K562 (cell line): Measurements from ENCODE around the gene SPCS3. TPM values are rescaled to one million over a fixed set of nuclear protein-coding genes. Genes with fewer than 3 reads are reported as not detected.

Experiments used
- ATAC-seq: fragments of 200-7000 bp; cut with Tn5 transposase; 3 replicates; pipeline ENCODE4 v1.9.1; 2020; ENCODE audit warnings: moderate library complexity
- BruUV-seq: library from RNA; stranded (reverse); fragments of 400-500 nt; replicated peaks from 2 replicates; lab custom pipeline; 2021; lab: Mats Ljungman, UMichigan
- CTCF ChIA-PET: fragments of 300-600 bp; formaldehyde crosslinking; extraction: SDS; loops from one replicate; lab custom pipeline; 2021; ENCODE audit warnings: low intra/inter-chr PET ratio; lab: Yijun Ruan, JAX
- POLR2A ChIA-PET: fragments of 300-600, 350-650 bp; sonication (Branson Sonifier 250); formaldehyde crosslinking; extraction: SDS; loops from one replicate; lab custom pipeline; 2021; ENCODE audit warnings: antibody characterized with exemption, inconsistent platforms; lab: Yijun Ruan, JAX
- DNase-seq, 4 experiments: peaks; one replicate each; pipeline versions ENCODE4 v3.0.0 to v3.0.0-alpha.2; 2011 to 2018; ENCODE audit warnings: low spot score in 3 of 4, mixed read lengths in 3 of 4; ENCODE audit errors: extremely low read depth in 1 of 4
- FAIRE-seq: peaks from 2 replicates; lab custom pipeline; 2011; peaks lifted over from hg19 to GRCh38; lab: Jason Lieb, UNC
- H2AFZ ChIP-seq: 2 replicates; pipeline ENCODE4 v1.6.0; 2011; ENCODE audit warnings: low read depth, low read length, control low read depth, inconsistent platforms
- H3K27ac ChIP-seq: fragments of 200-600 bp; 3 replicates; pipeline ENCODE4 v1.8.0; 2011; ENCODE audit warnings: low read depth, mild to moderate bottlenecking, control low read depth, inconsistent platforms, low read length, moderate library complexity, mixed read lengths; ENCODE audit errors: extremely low read depth
- H3K27me3 ChIP-seq, 2 experiments: fragments of 300-600 bp in 1 of 2; 2 replicates in 1 of 2; 3 replicates in 1 of 2; pipeline versions ENCODE4 v1.6.0 to v1.8.0; 2011; ENCODE audit warnings: inconsistent platforms in 2 of 2, low read length in 2 of 2, mild to moderate bottlenecking in 1 of 2, mixed read lengths in 1 of 2, moderate library complexity in 1 of 2; ENCODE audit not compliant: control insufficient read depth in 2 of 2, insufficient read depth in 2 of 2
- H3K36me3 ChIP-seq: fragments of 300-600 bp; 3 replicates; pipeline ENCODE4 v1.8.0; 2011; ENCODE audit warnings: mild to moderate bottlenecking, low read length, inconsistent platforms; ENCODE audit not compliant: control insufficient read depth, insufficient read depth
- H3K4me1 ChIP-seq, 2 experiments: fragments of 200-600 bp in 1 of 2; replicated peaks in 1 of 2; 2 replicates in 1 of 2; 3 replicates in 1 of 2; pipeline versions ENCODE4 v1.5.1 to v1.8.0; 2011; ENCODE audit warnings: inconsistent platforms in 2 of 2, low read length in 2 of 2, mild to moderate bottlenecking in 1 of 2, mixed read lengths in 1 of 2, moderate library complexity in 1 of 2; ENCODE audit not compliant: control insufficient read depth in 2 of 2, insufficient read depth in 2 of 2
- H3K4me2 ChIP-seq: 2 replicates; pipeline ENCODE4 v1.6.1; 2011; ENCODE audit warnings: low read length, control low read depth, inconsistent platforms, mixed read lengths; ENCODE audit not compliant: insufficient read depth
- H3K4me3 ChIP-seq: fragments of 200-600 bp; sonication (generic), shearing (Covaris generic); 2 replicates; pipeline ENCODE4 v1.5.1; 2016; ENCODE audit warnings: control low read depth, inconsistent platforms
- H3K79me2 ChIP-seq: fragments of 200-600 bp; 3 replicates; pipeline ENCODE4 v1.8.0; 2011; ENCODE audit warnings: low read length, inconsistent platforms; ENCODE audit not compliant: control insufficient read depth, insufficient read depth
- H3K9ac ChIP-seq, 2 experiments: 2 replicates each; pipeline versions ENCODE4 v1.6.0 to v1.6.1; 2011; ENCODE audit warnings: low read depth in 2 of 2, low read length in 2 of 2, control low read depth in 1 of 2, inconsistent platforms in 1 of 2, mild to moderate bottlenecking in 1 of 2, mixed read lengths in 1 of 2; ENCODE audit not compliant: insufficient read depth in 1 of 2
- H3K9me1 ChIP-seq: one replicate; pipeline ENCODE4 v1.6.0; 2011; ENCODE audit warnings: inconsistent platforms, mild to moderate bottlenecking, low read length, moderate library complexity; ENCODE audit not compliant: control insufficient read depth, insufficient read depth
- H3K9me3 ChIP-seq: replicated peaks from 2 replicates; pipeline ENCODE4 v1.5.1; 2011; ENCODE audit warnings: low read depth, low read length, inconsistent platforms; ENCODE audit not compliant: control insufficient read depth, insufficient read depth
- H4K20me1 ChIP-seq: replicated peaks from 2 replicates; pipeline ENCODE4 v1.6.1; 2011; ENCODE audit warnings: low read length, inconsistent platforms, mixed read lengths; ENCODE audit not compliant: control insufficient read depth, insufficient read depth
- ATF1 ChIP-seq, 2 experiments: fragments of 450-650 bp in 1 of 2; IDR thresholded peaks; 2 replicates each; pipeline ENCODE4 v1.6.1; 2016; ENCODE audit warnings: missing compliant biosample characterization in 1 of 2, missing genetic modification characterization in 1 of 2
- CCNT2 ChIP-seq: IDR thresholded peaks from 2 replicates; pipeline ENCODE4 v1.6.1; 2011; ENCODE audit warnings: borderline replicate concordance, low read depth, mild to moderate bottlenecking, moderate library complexity, mixed read lengths, low read length; ENCODE audit not compliant: insufficient read length; ENCODE audit errors: extremely low read depth
- CREM ChIP-seq: IDR thresholded peaks from 2 replicates; pipeline ENCODE4 v1.6.1; 2014; ENCODE audit warnings: antibody characterized with exemption, low read depth
- FOXM1 ChIP-seq, 2 experiments: fragments of 450-650 bp in 1 of 2; sonication (generic) in 1 of 2; formaldehyde crosslinking in 1 of 2; IDR thresholded peaks; 2 replicates each; pipeline versions ENCODE4 v1.6.1 to v1.9.0; 2017 to 2022; ENCODE audit warnings: low read depth in 2 of 2, mild to moderate bottlenecking in 2 of 2, missing genetic modification reagents in 1 of 2, moderate library complexity in 1 of 2
- GABPB1 ChIP-seq: sonication (generic); formaldehyde crosslinking; IDR thresholded peaks from 2 replicates; pipeline ENCODE4 v1.8.0; 2022; ENCODE audit warnings: mild to moderate bottlenecking, missing genetic modification reagents
- GTF2F1 ChIP-seq: IDR thresholded peaks from 2 replicates; pipeline ENCODE4 v1.6.1; 2011; ENCODE audit warnings: low read depth, low read length, improper control_type of control experiment
- NR2C2 ChIP-seq, 2 experiments: fragments of 200-800 bp in 1 of 2; sonication (Bioruptor generic) in 1 of 2; sonication (generic) in 1 of 2; formaldehyde crosslinking in 1 of 2; IDR thresholded peaks; 2 replicates each; pipeline versions ENCODE4 v1.6.1 to v1.8.0; 2016 to 2022; ENCODE audit warnings: mild to moderate bottlenecking in 1 of 2, missing compliant biosample characterization in 1 of 2, missing genetic modification characterization in 1 of 2, missing genetic modification reagents in 1 of 2
- PURB ChIP-seq: sonication (generic); formaldehyde crosslinking; IDR thresholded peaks from 2 replicates; pipeline ENCODE4 v1.9.0; 2021; ENCODE audit warnings: low read depth, mild to moderate bottlenecking, missing genetic modification reagents
- RBM34 ChIP-seq: fragments of 200-400 bp; formaldehyde crosslinking; IDR thresholded peaks from 2 replicates; pipeline ENCODE4 v1.6.1; 2018; ENCODE audit warnings: low read length, borderline replicate concordance; ENCODE audit not compliant: insufficient read depth
- SMARCA5 ChIP-seq: fragments of 450-650 bp; IDR thresholded peaks from 2 replicates; pipeline ENCODE4 v1.6.1; 2016
- ZBTB1 ChIP-seq: sonication (generic); formaldehyde crosslinking; IDR thresholded peaks from 2 replicates; pipeline ENCODE4 v1.8.1; 2023; ENCODE audit warnings: missing genetic modification reagents, low read depth, mild to moderate bottlenecking, borderline replicate concordance
- ZFX ChIP-seq: sonication (generic); formaldehyde crosslinking; IDR thresholded peaks from 2 replicates; pipeline ENCODE4 v1.8.0; 2022; ENCODE audit warnings: mild to moderate bottlenecking, missing genetic modification reagents, moderate library complexity
- ZNF121 ChIP-seq: sonication (generic); formaldehyde crosslinking; conservative IDR thresholded peaks from 2 replicates; pipeline ENCODE4 v1.8.0; 2022; ENCODE audit warnings: missing genetic modification reagents
- ZNF311 ChIP-seq: fragments of 250-450 bp; sonication (Bioruptor Pico); IDR thresholded peaks from 2 replicates; pipeline ENCODE4 v1.4.0; 2020; ENCODE audit warnings: mild to moderate bottlenecking, moderate library complexity
- ZNF717 ChIP-seq: fragments of 250-450 bp; sonication (Bioruptor Pico); IDR thresholded peaks from 2 replicates; pipeline ENCODE4 v1.5.0; 2021
- WGBS: fragments of 100-300 bp; shearing (Covaris generic); methylation state at CpG from one replicate; pipeline ENCODE4 v1.1.6; 2016; ENCODE audit warnings: low coverage, mixed read lengths; ENCODE audit not compliant: insufficient coverage; ENCODE audit errors: missing lambda C conversion rate; 5-methylcytosine and 5-hydroxymethylcytosine counted together
- in situ Hi-C: fragments of 300-500 bp; cut with MboI; formaldehyde crosslinking; loops from 4 replicates; pipeline ENCODE4 v1.15.0; 2018; ENCODE audit warnings: inconsistent platforms, mixed read lengths
- intact Hi-C: fragments of 100-400 bp; cut with micrococcal nuclease; formaldehyde crosslinking; loops from 2 replicates; pipeline ENCODE4 v1.14.2; 2022
- polyA plus RNA-seq, 8 experiments: library from polyadenylated mRNA; depleted of rRNA in 4 of 8; stranded (reverse) in 5 of 8; unstranded in 3 of 8; fragments of >200 nt; fragmentation: Nextera tagmentation in 2 of 8; fragmentation: Illumina TruSeq in 1 of 8; extraction: Ambion mirVana in 2 of 8; extraction: Trizol in 1 of 8; gene quantifications; 2 replicates each; pipeline versions ENCODE4 v1.2.1 to v1.2.3, GENCODE V29; 2011 to 2014; ENCODE audit warnings: inconsistent platforms in 1 of 8, missing spikeins in 1 of 8
- total RNA-seq, 7 experiments: library from RNA; depleted of rRNA in 6 of 7; stranded (reverse); fragments of >200 nt in 6 of 7; fragmentation: Illumina TruSeq in 2 of 7; extraction: Trizol in 2 of 7; gene quantifications; 2 replicates each; pipeline versions ENCODE4 v1.2.1 to v1.2.3, GENCODE V29; 2011 to 2021; ENCODE audit warnings: low replicate concordance in 1 of 7

SPCS3 gene
- total and polyA plus RNA-seq, 9 of the 15 experiments (the other 6 are each of a cell fraction or from before 2014, with no cell fraction given): 64.6 to 196 (median 85.4) TPM

DNA sequence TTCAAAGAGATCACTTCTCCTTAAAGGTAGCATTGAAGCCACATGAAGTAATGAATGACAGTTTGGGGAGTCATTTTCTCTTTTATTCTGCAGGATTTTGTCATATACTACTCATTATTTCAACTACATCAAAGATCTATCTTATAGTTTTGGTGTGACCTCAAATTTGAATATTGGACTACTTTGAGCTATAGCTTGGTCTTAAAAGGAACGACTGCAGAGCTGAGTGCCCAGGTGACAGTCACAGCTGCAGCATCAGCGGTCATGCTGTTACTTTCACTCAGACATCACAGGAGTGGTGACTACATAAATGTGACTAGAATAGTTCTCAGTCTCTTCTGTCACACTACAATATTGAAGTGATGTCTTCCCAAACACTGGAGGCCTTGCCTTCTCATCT, 10.7 kb upstream of the SPCS3 start:
- Histone ChIP-seq H3K9me3 (no peaks in the 10 kb centered on the region), H3K36me3 (no peaks in the 10 kb centered on the region), H4K20me1 (no peaks in the 10 kb centered on the region), H3K27ac (no peak overlapping the region), H2AFZ (no peak overlapping the region), H3K9me1 (no peaks in the 10 kb centered on the region), H3K9ac (no peak overlapping the region), H3K79me2 (no peaks in the 10 kb centered on the region), H3K4me1 (no peaks in the 10 kb centered on the region; a peak in 1 of 5 replicates), H3K27me3 (no peaks in the 10 kb centered on the region), H3K4me3 (no peak overlapping the region), H3K4me2 (no peak overlapping the region)
- BruUV-seq: no TSS peak
- intact Hi-C loops: no loop called here
- ATAC-seq: no peak
- in situ Hi-C loops: no loop called here
- WGBS: 14% methylated on average over 2 of the region's 2 CpGs
- POLR2A ChIA-PET: interaction anchor here (0.8 kb wide), 1 partner anchor 10 kb away, joined by 5 read pairs; no protein-coding TSS in a partner anchor
- no peak for FAIRE-seq
- DNase-seq: no peak
- TF ChIP-seq FOXM1 (IDR thresholded peaks at IDR 0.05; ENCODE audit: low read depth) (no peak), FOXM1 (CRISPR knock-in tag; IDR thresholded peaks at IDR 0.05; ENCODE audit: low read depth) (no peak), ZBTB1 (CRISPR knock-in tag) (no peak), NR2C2 (CRISPR knock-in tag; IDR thresholded peaks at IDR 0.05) (no peak), NR2C2 (tag; IDR thresholded peaks at IDR 0.05) (no peak), RBM34 (no peak), PURB (CRISPR knock-in tag) (no peak), SMARCA5 (no peak), GABPB1 (CRISPR knock-in tag) (no peak), CCNT2 (no peak), ZNF121 (CRISPR knock-in tag) (no peak), ATF1 (CRISPR knock-in tag; IDR thresholded peaks at IDR 0.05) (no peak), ATF1 (tag; IDR thresholded peaks at IDR 0.05) (no peak), ZFX (CRISPR knock-in tag) (no peak), ZNF717 (no peak), CREM (no peak), ZNF311 (CRISPR knock-in tag) (no peak), GTF2F1 (no peak)
- TF ChIP-seq, all 486 proteins: peak for 0
- CTCF ChIA-PET: no interaction called here
